ENCODE data around the gene STK17B.

DNA sequence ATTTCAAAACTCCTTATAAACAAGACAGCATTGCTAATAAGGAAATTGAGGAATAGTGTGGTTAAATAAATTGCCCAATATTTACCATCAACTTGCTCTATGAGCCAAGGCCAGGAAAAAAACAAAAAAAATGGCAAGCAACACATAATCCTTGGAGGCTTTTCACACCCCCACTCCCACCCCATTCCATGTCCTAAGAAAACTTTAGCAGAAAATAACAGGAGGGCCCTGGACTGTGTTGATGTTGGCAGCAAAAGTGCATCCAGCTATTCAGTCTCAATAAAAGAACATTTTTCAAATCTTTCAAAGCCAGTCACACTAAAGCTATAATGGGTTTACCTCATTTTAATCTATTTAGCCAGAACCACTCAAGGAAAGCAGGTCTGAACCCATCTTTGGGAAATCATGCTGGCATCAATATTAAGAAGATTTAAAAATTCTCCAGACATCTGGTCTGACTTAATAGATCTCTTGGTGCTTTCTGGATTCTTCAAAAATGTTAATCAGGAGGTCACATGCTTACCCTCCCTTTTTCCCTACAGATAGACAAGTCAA lies 34.6 kb upstream of the STK17B start:
- TF ChIP-seq, protein P1, sequence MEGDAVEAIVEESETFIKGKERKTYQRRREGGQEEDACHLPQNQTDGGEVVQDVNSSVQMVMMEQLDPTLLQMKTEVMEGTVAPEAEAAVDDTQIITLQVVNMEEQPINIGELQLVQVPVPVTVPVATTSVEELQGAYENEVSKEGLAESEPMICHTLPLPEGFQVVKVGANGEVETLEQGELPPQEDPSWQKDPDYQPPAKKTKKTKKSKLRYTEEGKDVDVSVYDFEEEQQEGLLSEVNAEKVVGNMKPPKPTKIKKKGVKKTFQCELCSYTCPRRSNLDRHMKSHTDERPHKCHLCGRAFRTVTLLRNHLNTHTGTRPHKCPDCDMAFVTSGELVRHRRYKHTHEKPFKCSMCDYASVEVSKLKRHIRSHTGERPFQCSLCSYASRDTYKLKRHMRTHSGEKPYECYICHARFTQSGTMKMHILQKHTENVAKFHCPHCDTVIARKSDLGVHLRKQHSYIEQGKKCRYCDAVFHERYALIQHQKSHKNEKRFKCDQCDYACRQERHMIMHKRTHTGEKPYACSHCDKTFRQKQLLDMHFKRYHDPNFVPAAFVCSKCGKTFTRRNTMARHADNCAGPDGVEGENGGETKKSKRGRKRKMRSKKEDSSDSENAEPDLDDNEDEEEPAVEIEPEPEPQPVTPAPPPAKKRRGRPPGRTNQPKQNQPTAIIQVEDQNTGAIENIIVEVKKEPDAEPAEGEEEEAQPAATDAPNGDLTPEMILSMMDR (IDR thresholded peaks at IDR 0.05; ENCODE audit: low read depth, low read length), result no peak
- no peak for TF ChIP-seq POLR2A (IDR thresholded peaks at IDR 0.05; ENCODE audit: extremely low read depth, insufficient read length)
- TF ChIP-seq, protein P2, sequence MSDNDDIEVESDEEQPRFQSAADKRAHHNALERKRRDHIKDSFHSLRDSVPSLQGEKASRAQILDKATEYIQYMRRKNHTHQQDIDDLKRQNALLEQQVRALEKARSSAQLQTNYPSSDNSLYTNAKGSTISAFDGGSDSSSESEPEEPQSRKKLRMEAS (IDR thresholded peaks at IDR 0.05; ENCODE audit: low read depth, low read length), result no peak

Data from NB4 (cell line).